HCT116 (cell line): ENCODE data around the gene CDK2AP2.

Experiments used
- CTCF ChIP-seq, 3 experiments: fragments of 200-600 bp in 1 of 3; sonication (generic) in 1 of 3; IDR thresholded peaks in 2 of 3; conservative IDR thresholded peaks in 1 of 3; 2 replicates each; pipeline ENCODE4 v1.5.1; 2012 to 2017; ENCODE audit warnings: low read depth in 2 of 3, low read length in 2 of 3, antibody characterized with exemption in 1 of 3, borderline replicate concordance in 1 of 3, control low read depth in 1 of 3, mild to moderate bottlenecking in 1 of 3, mixed read lengths in 1 of 3, mixed run types in 1 of 3, moderate library complexity in 1 of 3; ENCODE audit not compliant: insufficient read depth in 1 of 3
- EGR1 ChIP-seq: IDR thresholded peaks from 2 replicates; pipeline ENCODE4 v1.6.1; 2012; ENCODE audit warnings: low read depth
- EZH2phosphoT487 ChIP-seq: fragments of 200-600 bp; IDR thresholded peaks from 2 replicates; pipeline ENCODE4 v1.6.1; 2018; ENCODE audit warnings: antibody characterized with exemption, borderline replicate concordance
- FOSL1 ChIP-seq: IDR thresholded peaks from 2 replicates; pipeline ENCODE4 v1.6.1; 2012; ENCODE audit warnings: low read depth
- JUND ChIP-seq: IDR thresholded peaks from 2 replicates; pipeline ENCODE4 v1.6.1; 2012
- POLR2A ChIP-seq: IDR thresholded peaks from 2 replicates; pipeline ENCODE4 v1.7.0; 2011; ENCODE audit warnings: borderline replicate concordance; ENCODE audit not compliant: insufficient read depth, insufficient read length; ENCODE audit errors: extremely low read depth
- POLR2AphosphoS5 ChIP-seq: IDR thresholded peaks from 2 replicates; pipeline ENCODE4 v1.6.1; 2011; ENCODE audit warnings: mild to moderate bottlenecking, low read depth, low read length, moderate library complexity
- SIN3A ChIP-seq: IDR thresholded peaks from 2 replicates; pipeline ENCODE4 v1.6.1; 2012; ENCODE audit warnings: low read depth
- YY1 ChIP-seq: IDR thresholded peaks from 2 replicates; pipeline ENCODE4 v1.6.1; 2011; ENCODE audit warnings: low read length, low read depth, moderate library complexity, mild to moderate bottlenecking; ENCODE audit not compliant: insufficient replicate concordance; ENCODE audit errors: extremely low read depth
- ZFX ChIP-seq: fragments of 450-650 bp; IDR thresholded peaks from 2 replicates; pipeline ENCODE4 v1.6.1; 2017

- TF ChIP-seq POLR2AphosphoS5 = no peak
- no peak for TF ChIP-seq JUND
- no peak for TF ChIP-seq CTCF (IDR thresholded peaks at IDR 0.05 in 2 of 3, conservative IDR thresholded peaks at IDR 0.05 in 1 of 3; ENCODE audit: borderline replicate concordance in 1 of 3, insufficient read depth in 1 of 3, low read depth in 2 of 3, low read length in 2 of 3)
- TF ChIP-seq ZFX = no peak
- no peak for TF ChIP-seq FOSL1
- TF ChIP-seq EZH2phosphoT487 = no peak
- TF ChIP-seq EGR1 = no peak
- TF ChIP-seq POLR2A = no peak
- TF ChIP-seq SIN3A = no peak
- TF ChIP-seq YY1 = no peak
Observed at GRCh38 chr11:67466367-67466766, 41.6 kb downstream of the CDK2AP2 start.
